Measurements from ENCODE around the gene SPATA31E1. TPM values are rescaled to one million over a fixed set of nuclear protein-coding genes. Genes with fewer than 3 reads are reported as not detected.

The SPATA31E1 gene
- total RNA-seq, 4 donors from 2014 or later = not detected

DNA sequence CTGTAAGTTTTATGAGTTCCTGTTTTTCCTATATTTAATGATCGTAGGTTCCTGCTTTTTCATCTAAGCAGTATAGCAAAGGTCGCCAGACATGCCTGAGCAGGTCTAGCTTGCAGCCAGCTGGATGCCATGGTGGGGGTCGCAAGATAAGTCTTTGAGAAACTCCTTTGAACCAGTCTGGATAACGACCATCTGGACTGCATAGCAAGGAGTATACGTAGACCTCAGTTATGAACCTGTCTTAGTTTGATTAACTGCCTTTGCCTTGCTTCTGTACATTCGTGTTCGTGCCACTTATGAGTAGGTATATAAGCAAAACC is 8.4 kb upstream of the SPATA31E1 start:
- intact Hi-C loops (cut with DNase I) = no loop called here
- H3K27me3 ChIP-seq = no peaks in the 10 kb centered on the region
- H3K4me1 ChIP-seq = peaks cover 0 to 26% (median 18%) of the 10 kb centered on the region in 4 donors
- no peak overlapping the region for H3K27ac ChIP-seq (replicated peaks in 1 of 4)
- TF ChIP-seq EP300 (IDR thresholded peaks at IDR 0.05) (no peak), POLR2A (IDR thresholded peaks at IDR 0.05; ENCODE audit: low read depth) (no peak), POLR2AphosphoS5 (IDR thresholded peaks at IDR 0.05) (no peak), CTCF (IDR thresholded peaks at IDR 0.05) (no peak)
- H3K36me3 ChIP-seq = no peaks in the 10 kb centered on the region
- 64% methylated on average over 7 of the region's 7 CpGs for WGBS
- DNase-seq (ENCODE audit: extremely low spot score) = peak; percentile 75
- no peak overlapping the region for H3K4me3 ChIP-seq
- no peaks in the 10 kb centered on the region for H3K9me3 ChIP-seq

GRCh38 chr9:87875060-87875459 is 7.6 kb upstream of the SPATA31E1 start:
- no peak overlapping the region for H3K27ac ChIP-seq (replicated peaks in 1 of 4)
- H3K4me3 ChIP-seq = no peak overlapping the region
- H3K4me1 ChIP-seq = peaks cover 0 to 26% (median 19%) of the 10 kb centered on the region in 4 donors
- no peak for TF ChIP-seq POLR2A (IDR thresholded peaks at IDR 0.05; ENCODE audit: low read depth)
- no peak for TF ChIP-seq EP300 (IDR thresholded peaks at IDR 0.05)
- TF ChIP-seq POLR2AphosphoS5 (IDR thresholded peaks at IDR 0.05) = no peak
- TF ChIP-seq CTCF (IDR thresholded peaks at IDR 0.05) = no peak
- intact Hi-C loops (cut with DNase I) = no loop called here
- H3K9me3 ChIP-seq = no peaks in the 10 kb centered on the region
- no peaks in the 10 kb centered on the region for H3K36me3 ChIP-seq
- H3K27me3 ChIP-seq = no peaks in the 10 kb centered on the region
- no peak for DNase-seq (ENCODE audit: extremely low spot score)

DNA sequence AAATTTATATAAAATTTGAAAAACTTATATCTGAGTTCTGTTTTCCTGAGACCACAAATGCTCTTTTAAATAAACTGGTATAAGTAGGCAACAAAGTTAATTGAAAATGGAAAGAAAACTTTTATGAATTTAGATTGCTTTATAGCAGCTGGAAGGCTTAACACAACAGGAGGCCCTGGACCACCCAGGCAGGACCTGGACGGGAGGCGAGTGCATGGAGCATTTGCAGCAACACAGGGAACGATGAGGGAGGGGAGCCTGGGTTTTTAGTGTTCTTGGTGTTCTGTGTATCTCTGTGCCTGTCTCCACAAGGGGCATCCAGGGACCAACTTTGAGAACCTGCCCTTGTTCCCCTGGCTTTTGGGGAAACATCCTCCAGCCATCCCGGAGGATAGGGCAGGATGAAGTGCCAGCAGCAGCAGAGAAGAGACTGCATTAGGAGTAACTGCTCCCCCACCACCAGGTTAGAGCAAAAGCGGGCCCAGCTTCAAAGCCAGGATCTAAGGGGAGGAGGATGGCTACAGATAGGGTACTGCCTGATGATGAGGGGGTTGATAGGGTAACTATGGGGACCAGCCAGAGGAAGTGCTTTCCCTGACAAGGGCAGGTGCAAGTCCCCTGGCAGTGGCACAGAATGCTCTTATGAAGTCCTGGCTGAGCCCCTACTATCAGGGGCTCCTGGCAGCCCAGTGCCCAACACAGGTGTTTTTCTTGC is 6.7 kb upstream of the SPATA31E1 start:
- 79% methylated on average over 3 of the region's 5 CpGs for WGBS
- Histone ChIP-seq H3K27me3 (no peaks in the 10 kb centered on the region), H3K9me3 (no peaks in the 10 kb centered on the region), H3K4me1 (peaks cover 0 to 26% (median 19%) of the 10 kb centered on the region in 4 donors), H3K36me3 (no peaks in the 10 kb centered on the region), H3K4me3 (no peak overlapping the region), H3K27ac (replicated peaks in 1 of 4) (no peak overlapping the region)
- intact Hi-C loops (cut with DNase I) = no loop called here
- TF ChIP-seq POLR2A (IDR thresholded peaks at IDR 0.05; ENCODE audit: low read depth) = no peak
- peak; percentile 87 for DNase-seq (ENCODE audit: extremely low spot score)

- intact Hi-C loops (cut with DNase I) = no loop called here
- no peaks in the 10 kb centered on the region for H3K36me3 ChIP-seq
- H3K4me3 ChIP-seq = no peak overlapping the region
- WGBS = 97% methylated on average over 5 of the region's 5 CpGs
- TF ChIP-seq POLR2AphosphoS5 (IDR thresholded peaks at IDR 0.05) = no peak
- no peak for TF ChIP-seq CTCF (IDR thresholded peaks at IDR 0.05)
- TF ChIP-seq POLR2A (IDR thresholded peaks at IDR 0.05; ENCODE audit: low read depth) = no peak
- TF ChIP-seq EP300 (IDR thresholded peaks at IDR 0.05) = no peak
- peaks cover 0 to 25% (median 16%) of the 10 kb centered on the region in 4 donors for H3K4me1 ChIP-seq
- H3K27ac ChIP-seq (replicated peaks in 1 of 4) = no peak overlapping the region
- no peak for DNase-seq (ENCODE audit: extremely low spot score)
- no peaks in the 10 kb centered on the region for H3K27me3 ChIP-seq
- no peaks in the 10 kb centered on the region for H3K9me3 ChIP-seq
Measured at GRCh38 chr9:87876708-87877107, 6.0 kb upstream of the SPATA31E1 start.

DNA sequence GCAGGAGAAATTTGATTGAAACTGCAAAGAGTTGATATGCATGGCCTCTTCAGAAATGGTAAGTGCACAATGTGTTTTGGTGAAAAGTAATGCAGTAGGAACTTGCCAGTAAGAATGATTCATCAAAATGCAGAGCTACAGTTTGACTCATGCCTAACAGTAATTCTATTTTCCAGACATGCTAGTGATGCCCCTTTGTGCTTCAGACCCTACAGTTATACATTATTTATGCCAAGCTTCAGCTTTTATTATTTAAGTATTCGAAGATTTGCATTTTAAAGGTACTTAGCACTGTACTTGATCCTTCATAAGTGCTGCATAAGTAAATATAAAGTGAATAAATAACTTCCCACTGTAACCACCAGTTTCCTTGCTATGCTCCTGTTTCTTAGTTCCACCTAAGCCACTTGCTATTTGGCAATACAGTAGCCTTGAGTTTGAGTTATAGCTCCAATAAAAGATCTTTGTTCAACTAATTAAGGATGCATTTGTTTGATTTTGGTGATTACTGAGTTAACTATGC is 3.6 kb upstream of the SPATA31E1 start:
- H3K4me3 ChIP-seq = no peak overlapping the region
- 88% methylated on average over 1 of the region's 1 CpG for WGBS
- H3K27ac ChIP-seq (replicated peaks in 1 of 4) = no peak overlapping the region
- no peak for DNase-seq (ENCODE audit: extremely low spot score)
- no peaks in the 10 kb centered on the region for H3K27me3 ChIP-seq
- H3K36me3 ChIP-seq = no peaks in the 10 kb centered on the region
- intact Hi-C loops (cut with DNase I) = no loop called here
- peaks cover 0 to 10% (median 2%) of the 10 kb centered on the region in 4 donors for H3K4me1 ChIP-seq
- TF ChIP-seq EP300 (IDR thresholded peaks at IDR 0.05) = no peak
- H3K9me3 ChIP-seq = no peaks in the 10 kb centered on the region

DNA sequence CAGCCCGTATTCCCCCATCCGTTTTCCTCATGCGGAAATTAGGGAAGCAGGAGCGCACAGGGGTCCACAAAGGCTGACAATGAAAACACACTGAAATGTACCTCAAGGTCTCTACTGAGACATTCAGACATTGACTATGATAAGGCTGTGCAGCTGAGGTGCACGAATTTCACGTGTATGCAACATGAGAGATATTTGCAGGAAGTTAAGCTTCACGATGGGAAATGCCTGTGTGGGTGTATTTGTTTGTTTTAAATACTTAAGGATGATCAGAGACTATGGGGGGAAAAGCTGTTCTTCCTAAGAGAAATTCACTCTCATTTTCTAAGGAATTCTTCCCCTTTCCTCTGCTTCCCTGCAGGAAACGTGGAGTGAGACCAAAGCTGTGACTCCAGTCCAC is 2.6 kb upstream of the SPATA31E1 start:
- Histone ChIP-seq H3K36me3 (no peaks in the 10 kb centered on the region), H3K27me3 (no peaks in the 10 kb centered on the region), H3K27ac (replicated peaks in 1 of 4) (no peak overlapping the region), H3K4me1 (peaks cover 0 to 10% (median 0%) of the 10 kb centered on the region in 4 donors), H3K4me3 (no peak overlapping the region), H3K9me3 (no peaks in the 10 kb centered on the region)
- TF ChIP-seq CTCF (IDR thresholded peaks at IDR 0.05) (no peak), POLR2AphosphoS5 (IDR thresholded peaks at IDR 0.05) (no peak), POLR2A (IDR thresholded peaks at IDR 0.05; ENCODE audit: low read depth) (no peak), EP300 (IDR thresholded peaks at IDR 0.05) (no peak)
- no peak for DNase-seq (ENCODE audit: extremely low spot score)
- WGBS = 68% methylated on average over 8 of the region's 8 CpGs
- intact Hi-C loops (cut with DNase I) = no loop called here

All from esophagus muscularis mucosa (tissue), 4 donors.